ENCODE data around the gene SPTAN1.

The SPTAN1 gene

GRCh38 chr9:128600099-128600498 lies 47.7 kb downstream of the SPTAN1 start:
- ATAC-seq (ENCODE audit: low read depth) (no peak), DNase-seq (ENCODE audit: low spot score) (no peak)
- Histone ChIP-seq H3K4me1 (ENCODE audit: insufficient read depth, poor library complexity, severe bottlenecking) (no peaks in the 10 kb centered on the region), H3K27ac (ENCODE audit: poor library complexity, severe bottlenecking) (no peak overlapping the region), H3K36me3 (ENCODE audit: low read depth) (peaks cover 96% of the 10 kb centered on the region), H3K9me3 (ENCODE audit: severe bottlenecking) (no peaks in the 10 kb centered on the region), H3K27me3 (ENCODE audit: insufficient read depth, poor library complexity, severe bottlenecking) (no peaks in the 10 kb centered on the region), H3K4me3 (ENCODE audit: severe bottlenecking) (no peak overlapping the region)
- TF ChIP-seq CTCF (IDR thresholded peaks at IDR 0.05; ENCODE audit: poor library complexity, severe bottlenecking) = no peak

GRCh38 chr9:128603697-128604096 lies 51.3 kb downstream of the SPTAN1 start:
- Histone ChIP-seq H3K9me3 (ENCODE audit: severe bottlenecking) (no peaks in the 10 kb centered on the region), H3K4me3 (ENCODE audit: severe bottlenecking) (no peak overlapping the region), H3K27me3 (ENCODE audit: insufficient read depth, poor library complexity, severe bottlenecking) (no peaks in the 10 kb centered on the region), H3K27ac (ENCODE audit: poor library complexity, severe bottlenecking) (no peak overlapping the region), H3K36me3 (ENCODE audit: low read depth) (peaks cover 94% of the 10 kb centered on the region), H3K4me1 (ENCODE audit: insufficient read depth, poor library complexity, severe bottlenecking) (no peaks in the 10 kb centered on the region)
- TF ChIP-seq CTCF (IDR thresholded peaks at IDR 0.05; ENCODE audit: poor library complexity, severe bottlenecking) = no peak
- no peak for ATAC-seq (ENCODE audit: low read depth)
- no peak for DNase-seq (ENCODE audit: low spot score)

GRCh38 chr9:128607642-128608350 lies 55.4 kb downstream of the SPTAN1 start:
- peak overlapping the region; percentile 38 for H3K27ac ChIP-seq (ENCODE audit: poor library complexity, severe bottlenecking)
- H3K9me3 ChIP-seq (ENCODE audit: severe bottlenecking) = no peaks in the 10 kb centered on the region
- no peak overlapping the region for H3K4me3 ChIP-seq (ENCODE audit: severe bottlenecking)
- H3K27me3 ChIP-seq (ENCODE audit: insufficient read depth, poor library complexity, severe bottlenecking) = no peaks in the 10 kb centered on the region
- peaks cover 98% of the 10 kb centered on the region for H3K36me3 ChIP-seq (ENCODE audit: low read depth)
- no peaks in the 10 kb centered on the region for H3K4me1 ChIP-seq (ENCODE audit: insufficient read depth, poor library complexity, severe bottlenecking)
- DNase-seq (ENCODE audit: low spot score) (no peak), ATAC-seq (ENCODE audit: low read depth) (peak; percentile 84)
- TF ChIP-seq CTCF (IDR thresholded peaks at IDR 0.05; ENCODE audit: poor library complexity, severe bottlenecking) = no peak

GRCh38 chr9:128610897-128611296 lies 58.5 kb downstream of the SPTAN1 start:
- H3K36me3 ChIP-seq (ENCODE audit: low read depth) = peaks cover 98% of the 10 kb centered on the region
- no peaks in the 10 kb centered on the region for H3K9me3 ChIP-seq (ENCODE audit: severe bottlenecking)
- no peak overlapping the region for H3K4me3 ChIP-seq (ENCODE audit: severe bottlenecking)
- H3K27ac ChIP-seq (ENCODE audit: poor library complexity, severe bottlenecking) = no peak overlapping the region
- no peak for ATAC-seq (ENCODE audit: low read depth)
- no peaks in the 10 kb centered on the region for H3K4me1 ChIP-seq (ENCODE audit: insufficient read depth, poor library complexity, severe bottlenecking)
- TF ChIP-seq CTCF (IDR thresholded peaks at IDR 0.05; ENCODE audit: poor library complexity, severe bottlenecking) = no peak
- DNase-seq (ENCODE audit: low spot score) = no peak
- H3K27me3 ChIP-seq (ENCODE audit: insufficient read depth, poor library complexity, severe bottlenecking) = no peaks in the 10 kb centered on the region

Data from RWPE2 (cell line).